Stimulated activated CD4-positive, alpha-beta T cell treated with anti-CD3 and anti-CD28 coated beads, Interleukin-2, amount 100 ng/mL, for 4 hours (primary cell): ENCODE data around the gene HHATL.

Experiments
- DNase-seq: peaks from one replicate; pipeline ENCODE4 v3.0.0-alpha.2; 2020; ENCODE audit warnings: low read depth

The HHATL gene

DNA sequence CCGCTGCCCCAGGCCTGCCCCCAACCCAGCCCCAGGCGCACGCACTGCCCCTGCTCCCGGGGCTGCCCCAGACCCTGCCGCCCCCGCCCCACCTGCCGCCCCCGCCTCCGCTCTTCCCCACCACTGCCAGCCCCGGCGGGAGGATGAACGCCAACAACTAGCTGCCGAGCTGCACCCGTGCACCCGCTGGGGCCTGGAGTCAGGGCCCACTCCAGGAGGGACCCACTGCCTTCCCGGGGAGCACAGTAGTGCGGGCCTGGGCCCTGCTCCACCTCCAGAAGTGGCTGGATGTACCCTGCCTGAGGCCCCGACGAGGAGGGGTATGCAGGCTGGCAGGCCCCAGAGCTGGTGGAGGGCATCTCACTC is 38.2 kb downstream of the HHATL start:
- no peak for DNase-seq

GRCh38 chr3:42663581-42664437 is 38.8 kb downstream of the HHATL start:
- DNase-seq, result no peak

DNA sequence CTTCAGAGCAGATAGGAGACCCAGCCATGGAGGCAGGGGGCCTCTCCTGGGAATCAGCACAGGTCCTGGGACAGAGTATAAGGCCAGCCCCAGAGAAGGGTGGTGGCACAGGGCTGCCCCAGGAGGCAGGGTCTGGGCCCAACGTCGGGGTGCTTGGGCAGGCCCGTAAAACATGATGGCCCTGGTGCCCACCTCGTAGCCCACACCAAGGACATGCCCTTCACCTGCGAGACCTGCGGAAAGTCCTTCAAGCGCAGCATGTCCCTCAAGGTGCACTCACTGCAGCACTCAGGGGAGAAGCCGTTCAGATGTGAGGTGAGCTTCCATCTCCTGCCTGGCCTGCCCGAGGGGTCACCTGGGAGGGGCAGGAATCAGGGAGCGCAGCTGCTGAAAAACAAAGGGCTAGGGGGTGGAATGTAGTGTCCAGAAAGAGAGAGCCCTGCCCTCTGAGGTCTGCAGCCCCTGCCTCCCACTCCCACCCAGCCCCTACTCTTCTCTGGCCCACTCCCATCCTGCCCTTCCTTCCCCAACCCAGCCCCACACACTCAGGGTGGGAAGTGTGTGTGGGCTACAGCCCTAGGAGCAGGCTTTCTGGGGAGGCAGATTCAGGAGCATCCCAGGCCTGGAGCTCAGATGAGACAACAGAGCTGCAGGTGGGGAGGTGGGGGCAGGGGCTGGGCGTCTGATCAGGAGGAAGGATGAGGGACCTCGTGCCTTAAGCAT is 39.6 kb downstream of the HHATL start:
- no peak for DNase-seq

DNA sequence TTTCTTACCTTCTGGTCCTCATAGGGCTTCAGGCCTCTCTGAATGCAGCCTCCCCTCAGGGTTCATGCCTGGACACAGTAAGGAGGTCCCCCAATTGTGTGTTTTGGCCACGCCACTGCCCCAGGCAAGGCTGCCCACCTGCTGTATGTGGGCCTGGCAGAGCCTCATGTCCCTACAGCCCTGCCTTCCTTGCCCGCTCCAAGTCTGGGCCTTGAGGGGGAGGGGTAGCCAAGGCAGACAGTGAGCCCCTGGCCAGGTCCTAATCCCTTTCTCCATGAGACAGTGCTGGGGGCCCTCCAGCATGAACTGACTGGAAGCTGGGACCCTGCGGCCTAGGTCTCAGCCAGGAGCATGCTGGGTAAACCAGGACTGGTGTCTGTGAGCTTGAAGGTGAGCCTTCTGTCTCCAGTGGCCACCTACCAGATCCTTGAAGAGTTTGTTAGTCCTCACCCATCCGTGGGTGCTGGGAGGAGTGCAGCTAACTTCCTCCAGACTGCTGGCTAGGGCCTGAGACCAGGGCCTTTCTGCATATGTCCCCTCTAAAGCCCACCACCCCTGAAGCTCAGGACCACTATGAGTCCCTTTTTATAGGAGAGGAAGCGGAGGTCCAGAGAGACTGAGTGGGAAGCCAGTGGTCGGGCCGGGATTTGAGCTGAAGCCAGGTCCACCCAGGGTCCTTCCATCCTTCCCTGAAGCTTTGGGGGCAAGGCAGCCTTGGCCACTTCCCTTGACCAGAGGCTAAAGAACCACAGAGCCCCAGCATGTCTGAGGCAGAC is 40.4 kb downstream of the HHATL start:
- DNase-seq, result no peak

GRCh38 chr3:42661593-42662022 is 41.0 kb downstream of the HHATL start:
- DNase-seq, result no peak

- no peak for DNase-seq
Observed at GRCh38 chr3:42660898-42661297, 41.7 kb downstream of the HHATL start.

- no peak for DNase-seq
Observed at GRCh38 chr3:42660131-42660715, 42.4 kb downstream of the HHATL start.

DNA sequence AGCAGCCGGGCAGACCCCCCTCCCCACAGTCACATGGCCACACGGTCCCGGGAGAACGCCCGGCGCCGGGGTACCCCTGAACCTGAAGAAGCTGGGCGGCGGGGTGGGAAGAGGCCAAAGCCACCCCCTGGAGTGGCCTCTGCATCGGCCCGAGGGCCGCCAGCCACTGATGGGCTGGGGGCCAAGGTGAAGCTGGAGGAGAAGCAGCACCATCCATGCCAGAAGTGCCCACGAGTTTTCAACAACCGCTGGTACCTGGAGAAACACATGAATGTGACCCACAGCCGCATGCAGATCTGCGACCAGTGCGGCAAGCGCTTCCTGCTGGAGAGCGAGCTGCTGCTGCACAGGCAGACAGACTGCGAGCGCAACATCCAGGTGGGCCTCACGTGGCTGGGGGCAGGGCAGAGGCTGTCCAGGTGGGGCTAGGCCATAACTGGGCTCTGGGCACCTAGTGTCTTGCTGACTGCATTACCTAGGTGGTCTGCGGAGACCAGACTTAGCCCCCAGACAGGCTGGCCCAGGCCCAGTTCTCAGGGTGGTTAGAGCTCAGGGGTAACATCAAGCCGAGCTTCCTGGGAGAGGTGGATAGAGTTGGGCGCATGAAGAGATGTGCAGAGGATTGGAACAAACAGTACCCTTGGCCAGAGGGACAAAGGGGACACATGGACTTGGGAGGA is 43.0 kb downstream of the HHATL start:
- DNase-seq, result no peak

DNA sequence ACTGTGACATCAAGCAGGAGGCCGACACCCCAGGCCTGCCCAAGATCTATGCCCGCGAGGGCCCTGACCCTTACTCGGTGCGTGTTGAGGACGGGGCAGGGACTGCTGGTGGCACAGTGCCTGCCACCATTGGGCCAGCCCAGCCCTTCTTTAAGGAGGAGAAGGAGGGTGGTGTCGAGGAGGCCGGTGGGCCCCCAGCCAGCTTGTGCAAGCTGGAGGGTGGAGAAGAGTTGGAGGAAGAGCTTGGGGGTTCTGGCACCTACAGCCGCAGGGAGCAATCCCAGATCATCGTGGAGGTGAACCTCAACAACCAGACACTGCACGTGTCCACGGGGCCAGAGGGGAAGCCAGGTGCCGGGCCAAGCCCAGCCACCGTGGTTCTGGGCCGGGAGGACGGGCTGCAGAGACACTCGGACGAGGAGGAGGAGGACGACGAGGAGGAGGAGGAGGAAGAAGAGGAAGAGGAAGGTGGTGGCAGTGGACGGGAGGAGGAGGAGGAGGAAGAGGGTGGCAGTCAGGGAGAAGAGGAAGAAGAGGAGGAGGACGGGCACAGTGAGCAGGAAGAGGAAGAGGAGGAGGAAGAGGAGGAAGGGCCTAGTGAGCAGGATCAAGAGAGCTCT is 43.7 kb downstream of the HHATL start:
- no peak for DNase-seq

DNA sequence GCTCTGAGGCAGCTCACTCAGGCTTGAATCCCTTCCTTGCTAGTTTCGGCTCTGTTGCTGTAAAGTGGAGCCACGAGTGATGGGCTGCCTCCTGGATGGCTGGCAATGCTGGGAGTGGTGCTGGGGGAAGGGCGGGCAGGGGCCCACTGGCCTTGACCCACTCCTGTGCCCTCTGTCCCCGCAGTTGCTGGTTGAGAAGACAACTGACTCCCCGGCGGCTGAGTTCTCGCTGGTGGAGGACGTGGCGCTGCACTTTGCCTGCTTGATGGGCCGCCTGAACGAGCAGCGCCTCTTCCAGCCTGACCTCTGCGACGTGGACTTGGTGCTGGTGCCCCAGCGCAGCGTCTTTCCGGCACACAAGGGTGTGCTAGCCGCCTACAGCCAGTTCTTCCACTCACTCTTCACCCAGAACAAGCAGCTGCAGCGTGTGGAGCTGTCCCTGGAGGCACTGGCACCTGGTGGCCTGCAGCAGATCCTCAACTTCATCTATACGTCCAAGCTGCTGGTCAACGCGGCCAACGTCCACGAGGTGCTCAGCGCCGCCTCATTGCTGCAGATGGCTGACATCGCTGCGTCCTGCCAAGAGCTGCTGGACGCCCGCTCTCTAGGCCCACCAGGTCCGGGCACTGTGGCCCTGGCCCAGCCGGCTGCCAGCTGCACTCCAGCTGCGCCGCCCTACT is 44.4 kb downstream of the HHATL start:
- DNase-seq, result no peak

DNA sequence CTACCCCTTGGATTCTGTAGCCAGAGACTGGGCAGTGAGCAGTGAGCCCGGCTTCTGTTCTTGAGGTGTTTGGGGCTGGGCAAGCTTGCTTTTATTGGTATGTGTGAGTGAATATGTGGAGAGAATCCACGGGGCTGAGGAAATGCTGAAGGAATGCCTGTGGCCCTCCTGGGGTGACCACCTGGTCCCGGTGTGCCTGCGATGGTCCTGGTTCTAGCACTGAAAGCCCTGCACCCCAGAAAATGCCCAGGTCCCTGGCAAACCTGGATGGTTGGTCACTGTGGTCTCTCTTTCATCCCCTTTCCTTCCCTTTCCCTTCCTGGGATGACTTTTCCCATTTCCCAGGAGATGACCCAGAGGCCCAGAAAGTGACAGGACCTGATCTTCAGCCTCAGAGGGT is 44.9 kb downstream of the HHATL start:
- DNase-seq, result no peak

DNA sequence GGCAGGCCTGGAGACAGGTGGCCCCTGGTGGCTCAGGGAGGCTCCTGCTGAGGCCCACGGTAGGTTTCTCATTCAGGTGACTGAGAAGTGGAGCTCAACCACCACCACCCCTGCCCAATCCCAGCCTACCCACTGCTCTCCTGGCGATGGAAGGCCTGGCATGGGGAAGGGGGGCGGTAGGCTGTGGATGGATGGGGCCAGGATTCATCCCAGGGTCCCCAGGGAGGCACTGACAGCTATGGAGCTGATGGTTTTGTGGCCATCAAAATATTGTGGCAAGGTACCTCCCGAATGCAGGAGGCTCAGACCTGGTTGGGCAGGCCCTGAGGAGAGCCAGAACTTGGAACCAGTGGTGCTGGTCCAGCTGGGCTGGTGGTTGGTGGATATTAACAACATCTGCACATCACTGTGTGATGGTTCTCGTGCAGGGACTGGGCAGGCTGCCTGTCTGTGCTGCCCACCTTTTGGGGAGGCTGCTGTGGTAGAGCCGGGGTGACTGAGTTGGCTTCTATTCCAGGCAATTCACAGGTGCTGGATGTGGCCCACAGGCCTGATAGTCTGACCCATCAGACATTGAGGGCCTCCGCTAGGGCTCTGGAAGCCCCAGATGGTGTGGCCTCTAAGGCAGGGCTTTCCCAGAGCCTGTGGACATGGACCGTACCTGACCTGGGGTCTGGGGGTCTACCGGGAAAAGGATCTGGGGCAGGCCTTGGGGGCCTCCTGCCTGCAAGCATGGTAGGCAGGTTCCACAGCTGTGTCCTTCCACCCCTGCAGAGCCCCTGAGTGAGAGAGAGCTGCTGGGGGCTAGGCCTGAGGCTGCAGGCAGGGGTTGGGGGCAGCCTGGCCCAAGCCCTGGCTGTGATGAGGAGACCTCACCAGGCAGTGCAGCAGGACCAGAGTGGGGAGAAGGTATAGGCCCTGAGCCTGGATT is 45.7 kb downstream of the HHATL start:
- no peak for DNase-seq

- no peak for DNase-seq
Observed at GRCh38 chr3:42655980-42656679, 46.5 kb downstream of the HHATL start.

DNA sequence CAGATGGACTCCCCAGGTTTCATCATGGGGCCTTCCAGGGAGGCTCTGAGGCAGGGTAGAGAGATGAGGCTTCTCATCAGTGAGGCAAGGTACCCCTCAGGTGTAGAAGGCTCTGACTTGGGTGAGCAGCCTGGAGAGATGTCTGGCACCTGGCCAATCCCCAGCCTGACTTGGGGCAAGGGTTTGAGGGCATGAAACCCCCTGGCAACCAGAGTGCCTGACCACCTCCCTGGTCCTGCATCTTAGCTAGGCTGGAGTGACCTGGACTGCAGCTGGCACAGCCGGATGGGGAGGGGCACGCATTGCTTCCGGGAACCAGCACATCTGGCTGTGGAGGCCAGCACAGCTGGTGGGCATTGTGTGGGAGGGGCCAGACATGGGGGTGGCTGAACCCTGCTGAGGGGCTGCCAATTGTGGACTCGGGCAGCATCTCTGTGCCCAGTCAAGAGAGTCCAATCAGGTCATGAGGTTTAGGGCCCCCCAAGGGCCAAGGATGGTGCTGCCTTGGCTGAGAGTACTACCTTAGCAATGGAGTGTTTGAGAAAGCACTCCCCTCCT is 47.2 kb downstream of the HHATL start:
- no peak for DNase-seq

- no peak for DNase-seq
Observed at GRCh38 chr3:42654331-42655201, 48.0 kb downstream of the HHATL start.

DNA sequence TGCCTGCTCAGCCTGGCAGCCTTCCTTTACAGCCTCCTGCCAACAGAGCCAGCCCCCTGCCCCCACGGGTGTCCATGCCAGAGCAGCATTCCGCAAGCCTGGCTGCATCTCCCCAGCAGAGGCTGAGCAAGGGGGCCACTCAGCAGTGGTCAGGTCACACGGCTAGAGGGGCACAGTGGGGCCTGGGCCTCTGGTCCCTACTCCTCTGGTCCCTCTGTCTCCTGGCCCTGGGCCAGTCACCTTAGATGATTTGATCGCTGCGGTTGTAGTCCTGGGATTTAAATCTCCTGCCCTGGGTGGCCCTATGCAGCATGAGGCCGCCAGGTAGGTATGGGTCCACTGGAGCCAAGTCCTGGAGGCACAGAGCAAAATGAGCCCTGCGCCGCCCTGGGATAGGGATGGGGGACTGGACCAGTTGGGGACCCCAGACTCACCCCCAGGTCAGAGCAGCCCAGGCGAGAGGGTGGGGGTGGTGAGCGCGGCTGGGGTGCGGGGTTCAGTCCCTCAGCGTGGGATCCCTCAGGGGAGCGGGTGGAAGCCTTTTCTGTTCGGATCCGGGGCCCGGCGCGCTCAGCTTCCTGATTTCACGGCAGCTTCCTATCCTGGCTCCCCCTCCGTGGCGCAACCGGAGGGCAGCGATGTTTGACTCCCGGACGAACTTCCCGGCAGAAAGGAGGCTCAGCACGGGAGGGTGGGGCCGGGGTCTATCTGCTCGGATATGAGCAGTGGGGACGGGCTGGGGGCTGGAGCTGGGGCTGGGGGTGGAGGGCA is 48.9 kb downstream of the HHATL start, which contains the start of gene ZBTB47:
TSS of gene ZBTB47 (plus strand) at position 138 of the 771 bp plus-strand sequence. CDS start 4,659 bp downstream, outside the sequence.
- no peak for DNase-seq

DNA sequence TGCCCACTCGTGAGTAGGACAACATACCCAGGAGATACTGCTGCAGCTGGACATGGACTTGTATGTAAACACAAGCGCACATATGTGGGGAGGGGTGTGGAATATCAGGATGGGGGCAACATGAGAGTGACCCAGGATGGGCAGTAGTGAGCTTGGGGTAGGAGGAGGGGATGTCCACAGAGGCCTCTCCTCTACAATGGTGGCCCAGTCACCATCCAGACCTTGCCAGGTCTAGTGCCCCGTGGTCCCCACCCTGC is 49.4 kb downstream of the HHATL start:
- DNase-seq, result no peak
